Smooth muscle cell (in vitro differentiated cells): ENCODE results near the gene KIF4A. TPM values are rescaled to one million over a fixed set of nuclear protein-coding genes. Genes with fewer than 3 reads are reported as not detected.
"Not testable (repeated sequence)": the region's sequence is repeated elsewhere in the genome, so short reads cannot be mapped to it uniquely, and the experiment has no call there.

ENCODE experiments used
- DNase-seq: peaks from one replicate; lab custom pipeline; 2025; ENCODE audit not compliant: unreplicated experiment; lab: John Stamatoyannopoulos, UW
- H2AFZ ChIP-seq: fragments of 200-600 bp; sonication (generic); 2 replicates; pipeline ENCODE4 v1.6.0; 2016; ENCODE audit warnings: antibody characterized with exemption, low read depth, mild to moderate bottlenecking
- H3F3A ChIP-seq: fragments of 200-600 bp; sonication (generic); 2 replicates; pipeline ENCODE4 v1.6.0; 2017; ENCODE audit warnings: antibody characterized with exemption, low read depth
- H3K27ac ChIP-seq: fragments of 200-600 bp; sonication (generic); 2 replicates; pipeline ENCODE4 v1.5.1; 2016; ENCODE audit warnings: low read depth, mild to moderate bottlenecking
- H3K27me3 ChIP-seq: fragments of 200-600 bp; sonication (generic); 2 replicates; pipeline ENCODE4 v1.6.1; 2016; ENCODE audit warnings: low read depth, mild to moderate bottlenecking
- H3K36me3 ChIP-seq: fragments of 200-600 bp; sonication (generic); 2 replicates; pipeline ENCODE4 v1.5.1; 2016; ENCODE audit warnings: low read depth
- H3K4me1 ChIP-seq: fragments of 200-600 bp; sonication (generic); 2 replicates; pipeline ENCODE4 v1.5.1; 2016; ENCODE audit warnings: low read depth
- H3K4me2 ChIP-seq: fragments of 200-600 bp; sonication (generic); 2 replicates; pipeline ENCODE4 v1.6.0; 2016; ENCODE audit warnings: mild to moderate bottlenecking
- H3K4me3 ChIP-seq: fragments of 200-600 bp; sonication (generic); 2 replicates; pipeline ENCODE4 v1.5.1; 2016; ENCODE audit warnings: mild to moderate bottlenecking
- H3K79me2 ChIP-seq: fragments of 200-600 bp; sonication (generic); 2 replicates; pipeline ENCODE4 v1.6.0; 2016; ENCODE audit warnings: low read depth, mild to moderate bottlenecking
- H3K9ac ChIP-seq: fragments of 200-600 bp; sonication (generic); 2 replicates; pipeline ENCODE4 v1.6.0; 2016; ENCODE audit warnings: low read depth
- H3K9me3 ChIP-seq: fragments of 200-600 bp; sonication (generic); replicated peaks from 2 replicates; pipeline ENCODE4 v1.5.1; 2016; ENCODE audit warnings: low read depth
- H4K20me1 ChIP-seq: fragments of 200-600 bp; sonication (generic); 2 replicates; pipeline ENCODE4 v1.6.0; 2016; ENCODE audit warnings: low read depth
- WGBS: methylation state at CpG from one replicate; pipeline ENCODE4 v1.1.7; 2016; ENCODE audit warnings: low lambda C conversion rate; 5-methylcytosine and 5-hydroxymethylcytosine counted together
- polyA plus RNA-seq: library from polyadenylated mRNA; unstranded; fragments of >200 nt; fragmentation: Nextera tagmentation; extraction: Ambion mirVana; gene quantifications from 2 replicates; pipeline ENCODE4 v1.2.1, GENCODE V29; 2016
- total RNA-seq: library from RNA; depleted of rRNA; stranded (reverse); fragments of >200 nt; gene quantifications from 2 replicates; pipeline ENCODE4 v1.2.3, GENCODE V29; 2014
- TF ChIP-seq, protein P1 (sequence below): fragments of 200-600 bp; sonication (generic); IDR thresholded peaks from 2 replicates; pipeline ENCODE4 v1.5.1; 2017; ENCODE audit warnings: borderline replicate concordance, mild to moderate bottlenecking, antibody characterized with exemption; ENCODE audit not compliant: insufficient read depth, poor library complexity, severe bottlenecking

The KIF4A gene
- total and polyA plus RNA-seq, 2 experiments from 2014 or later, result 1.8 to 5.9 TPM

DNA sequence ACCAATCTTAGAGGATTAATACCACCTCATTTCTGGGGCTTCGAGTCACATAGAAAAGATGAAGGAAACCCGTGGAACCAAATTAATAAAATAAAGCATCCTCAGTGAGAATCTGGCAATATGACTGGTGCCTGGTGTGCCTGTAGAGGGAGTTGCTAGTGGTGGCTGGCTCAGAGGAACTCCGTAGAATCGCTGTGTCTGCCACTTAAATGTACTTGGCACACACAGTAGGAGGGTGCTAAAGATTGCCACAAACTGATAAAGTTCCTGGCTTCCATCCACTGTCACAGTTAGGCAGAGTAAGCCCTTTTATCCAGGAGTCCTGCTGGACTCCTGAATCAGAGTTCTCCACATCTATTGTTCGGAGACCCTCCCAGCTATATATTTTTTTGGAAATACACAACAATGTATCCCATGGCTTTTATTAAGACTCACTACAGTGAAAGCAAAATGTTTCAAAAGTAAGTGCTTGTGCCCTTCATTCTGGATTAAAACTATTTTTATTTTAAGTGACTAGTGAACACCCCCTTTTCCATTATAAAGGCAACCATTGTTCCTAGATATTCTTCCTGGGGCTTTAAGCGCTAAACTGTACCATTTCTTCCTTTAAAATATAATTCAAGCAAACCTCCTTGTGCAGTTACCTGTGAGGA, 56.6 kb downstream of the KIF4A start:
- no peak overlapping the region for H3K4me3 ChIP-seq
- TF ChIP-seq, protein P1, sequence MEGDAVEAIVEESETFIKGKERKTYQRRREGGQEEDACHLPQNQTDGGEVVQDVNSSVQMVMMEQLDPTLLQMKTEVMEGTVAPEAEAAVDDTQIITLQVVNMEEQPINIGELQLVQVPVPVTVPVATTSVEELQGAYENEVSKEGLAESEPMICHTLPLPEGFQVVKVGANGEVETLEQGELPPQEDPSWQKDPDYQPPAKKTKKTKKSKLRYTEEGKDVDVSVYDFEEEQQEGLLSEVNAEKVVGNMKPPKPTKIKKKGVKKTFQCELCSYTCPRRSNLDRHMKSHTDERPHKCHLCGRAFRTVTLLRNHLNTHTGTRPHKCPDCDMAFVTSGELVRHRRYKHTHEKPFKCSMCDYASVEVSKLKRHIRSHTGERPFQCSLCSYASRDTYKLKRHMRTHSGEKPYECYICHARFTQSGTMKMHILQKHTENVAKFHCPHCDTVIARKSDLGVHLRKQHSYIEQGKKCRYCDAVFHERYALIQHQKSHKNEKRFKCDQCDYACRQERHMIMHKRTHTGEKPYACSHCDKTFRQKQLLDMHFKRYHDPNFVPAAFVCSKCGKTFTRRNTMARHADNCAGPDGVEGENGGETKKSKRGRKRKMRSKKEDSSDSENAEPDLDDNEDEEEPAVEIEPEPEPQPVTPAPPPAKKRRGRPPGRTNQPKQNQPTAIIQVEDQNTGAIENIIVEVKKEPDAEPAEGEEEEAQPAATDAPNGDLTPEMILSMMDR, result no peak
- no peaks in the 10 kb centered on the region for H3K4me1 ChIP-seq
- WGBS, result 87% methylated on average over 6 of the region's 6 CpGs
- no peak overlapping the region for H2AFZ ChIP-seq
- H4K20me1 ChIP-seq, result no peaks in the 10 kb centered on the region
- no peak overlapping the region for H3K4me2 ChIP-seq
- no peaks in the 10 kb centered on the region for H3K36me3 ChIP-seq
- H3F3A ChIP-seq, result no peaks in the 10 kb centered on the region
- no peaks in the 10 kb centered on the region for H3K27me3 ChIP-seq
- H3K9ac ChIP-seq, result no peak overlapping the region
- no peaks in the 10 kb centered on the region for H3K79me2 ChIP-seq
- H3K27ac ChIP-seq, result no peak overlapping the region
- DNase-seq, result no peak
- H3K9me3 ChIP-seq, result no peaks in the 10 kb centered on the region

DNA sequence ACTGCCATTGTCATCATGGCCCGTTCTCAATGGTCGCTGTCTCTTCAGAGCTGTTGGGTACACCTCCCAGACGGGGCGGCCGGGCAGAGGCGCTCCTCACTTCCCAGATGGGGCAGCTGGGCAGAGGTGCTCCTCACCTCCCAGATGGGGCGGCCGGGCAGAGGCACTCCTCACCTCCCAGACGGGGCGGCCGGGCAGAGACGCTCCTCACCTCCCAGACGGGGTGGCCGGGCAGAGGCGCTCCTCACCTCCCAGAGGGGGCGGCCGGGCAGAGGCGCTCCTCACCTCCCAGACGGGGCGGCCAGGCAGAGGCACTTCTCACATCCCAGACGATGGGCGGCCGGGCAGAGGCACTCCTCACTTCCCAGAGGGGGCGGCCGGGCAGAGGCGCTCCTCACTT, 58.9 kb downstream of the KIF4A start:
- H3K4me2 ChIP-seq, H3K27ac ChIP-seq, H3K79me2 ChIP-seq, H3F3A ChIP-seq, H4K20me1 ChIP-seq, DNase-seq, H3K36me3 ChIP-seq, H3K4me3 ChIP-seq, H3K9me3 ChIP-seq, H3K27me3 ChIP-seq, H3K4me1 ChIP-seq, H3K9ac ChIP-seq, H2AFZ ChIP-seq: not testable (repeated sequence)
- over 99% methylated on average over 20 of the region's 26 CpGs for WGBS

- not testable (repeated sequence) for DNase-seq, H3F3A ChIP-seq, H3K27ac ChIP-seq, H3K4me1 ChIP-seq, H3K9me3 ChIP-seq, H3K4me3 ChIP-seq, H3K36me3 ChIP-seq, H3K9ac ChIP-seq, H3K79me2 ChIP-seq, H4K20me1 ChIP-seq, H2AFZ ChIP-seq, H3K4me2 ChIP-seq, H3K27me3 ChIP-seq
- 98% methylated on average over 30 of the region's 55 CpGs for WGBS
Measured at GRCh38 chrX:70349367-70350125, 59.6 kb downstream of the KIF4A start.

GRCh38 chrX:70352496-70352895, 62.6 kb downstream of the KIF4A start:
- Histone ChIP-seq H3K4me2 (no peak overlapping the region), H3K36me3 (no peaks in the 10 kb centered on the region), H3K27ac (no peak overlapping the region), H3K4me3 (no peak overlapping the region), H4K20me1 (no peaks in the 10 kb centered on the region), H2AFZ (no peak overlapping the region), H3K9me3 (no peaks in the 10 kb centered on the region), H3K4me1 (no peaks in the 10 kb centered on the region), H3K27me3 (no peaks in the 10 kb centered on the region), H3F3A (no peaks in the 10 kb centered on the region), H3K9ac (no peak overlapping the region), H3K79me2 (no peaks in the 10 kb centered on the region)
- WGBS, result 92% methylated on average over 3 of the region's 3 CpGs
- TF ChIP-seq, protein P1, result no peak
- DNase-seq, result no peak
